ENCODE results near the gene VSIR.

DNA sequence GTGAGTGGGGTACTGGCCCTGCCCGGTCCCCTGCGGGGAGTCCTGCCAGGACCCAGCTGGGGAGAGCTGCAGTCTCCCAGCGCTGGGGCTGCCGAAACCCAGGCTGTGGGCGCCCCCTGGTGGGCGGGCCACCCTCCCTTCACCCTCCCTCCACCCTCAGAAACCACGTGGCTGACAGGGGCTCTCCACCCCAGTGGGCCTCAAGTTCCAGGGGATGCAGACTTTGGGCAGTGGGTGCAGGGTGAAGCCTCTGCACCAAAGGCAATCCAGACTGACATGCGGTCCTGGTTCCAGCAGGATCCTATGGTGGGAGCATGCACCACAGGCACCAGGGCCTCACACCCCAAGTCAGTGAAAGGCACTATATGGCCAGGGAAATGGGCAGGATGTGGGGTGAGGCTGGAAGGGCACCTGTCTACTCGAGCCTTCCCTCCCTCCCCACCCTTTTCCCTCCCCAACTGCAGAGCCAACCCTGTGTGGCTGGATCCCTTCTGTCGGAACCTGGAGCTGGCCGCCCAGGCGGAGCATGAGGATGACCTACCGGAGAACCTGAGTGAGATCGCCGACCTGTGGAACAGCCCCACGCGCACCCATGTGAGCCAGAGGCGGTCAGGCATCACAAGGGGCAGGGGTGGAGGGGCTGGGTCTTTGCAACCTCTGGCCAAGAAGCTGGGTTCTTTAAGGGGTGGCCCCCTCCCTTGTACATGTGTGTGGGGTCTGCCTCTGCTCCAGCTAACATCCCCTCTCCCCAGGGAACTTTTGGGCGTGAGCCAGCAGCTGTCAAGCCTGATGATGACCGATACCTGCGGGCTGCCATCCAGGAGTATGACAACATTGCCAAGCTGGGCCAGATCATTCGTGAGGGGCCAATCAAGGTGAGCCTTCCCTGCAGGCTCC, 38.9 kb upstream of the VSIR start:
- TF ChIP-seq CTCF (IDR thresholded peaks at IDR 0.05): peak; percentile 37 to 80 (median 72)
- no peak for TF ChIP-seq POLR2A (IDR thresholded peaks at IDR 0.05)
